ENCODE results near the gene B3GNT5. TPM values are rescaled to one million over a fixed set of nuclear protein-coding genes. Genes with fewer than 3 reads are reported as not detected.

Gene B3GNT5
- total and polyA plus RNA-seq, 12 donors = 0.18 to 3.6 (median 2.6) TPM

DNA sequence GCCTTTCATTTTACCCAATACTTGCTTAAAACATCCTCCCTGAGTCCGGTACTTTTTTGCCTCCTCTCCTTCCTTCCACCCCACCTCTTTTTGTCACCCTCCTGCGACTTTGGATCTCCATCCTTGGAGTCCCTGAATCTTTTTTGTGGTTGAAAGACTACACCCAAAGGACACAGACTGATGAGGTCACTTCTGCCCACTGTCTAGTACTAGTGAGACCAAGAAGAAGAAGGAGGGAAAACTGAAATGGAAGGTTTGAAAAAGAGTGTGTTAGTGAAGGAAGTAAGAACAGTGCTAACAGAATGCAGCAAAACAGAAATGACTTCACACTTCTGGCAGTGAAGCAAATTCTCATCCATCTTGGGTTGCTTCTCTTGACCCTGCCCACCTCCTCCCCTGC, 6.6 kb downstream of the B3GNT5 start:
- Histone ChIP-seq H3K4me1 (replicated peaks in 1 of 2) (peaks cover 0 to 2% of the 10 kb centered on the region in 2 donors), H3K4me3 (no peak overlapping the region), H3K27ac (peak overlapping the region in 2 of 5 donors; percentile 13 to 73), H3K9me3 (replicated peaks in 1 of 3) (no peaks in the 10 kb centered on the region), H3K27me3 (no peaks in the 10 kb centered on the region), H3K36me3 (replicated peaks in 1 of 2) (no peaks in the 10 kb centered on the region)
- DNase-seq = no peak
- intact Hi-C loops (cut with DNase I) = no loop called here
- no peak for TF ChIP-seq POLR2A (IDR thresholded peaks at IDR 0.05)
- TF ChIP-seq, protein P1, sequence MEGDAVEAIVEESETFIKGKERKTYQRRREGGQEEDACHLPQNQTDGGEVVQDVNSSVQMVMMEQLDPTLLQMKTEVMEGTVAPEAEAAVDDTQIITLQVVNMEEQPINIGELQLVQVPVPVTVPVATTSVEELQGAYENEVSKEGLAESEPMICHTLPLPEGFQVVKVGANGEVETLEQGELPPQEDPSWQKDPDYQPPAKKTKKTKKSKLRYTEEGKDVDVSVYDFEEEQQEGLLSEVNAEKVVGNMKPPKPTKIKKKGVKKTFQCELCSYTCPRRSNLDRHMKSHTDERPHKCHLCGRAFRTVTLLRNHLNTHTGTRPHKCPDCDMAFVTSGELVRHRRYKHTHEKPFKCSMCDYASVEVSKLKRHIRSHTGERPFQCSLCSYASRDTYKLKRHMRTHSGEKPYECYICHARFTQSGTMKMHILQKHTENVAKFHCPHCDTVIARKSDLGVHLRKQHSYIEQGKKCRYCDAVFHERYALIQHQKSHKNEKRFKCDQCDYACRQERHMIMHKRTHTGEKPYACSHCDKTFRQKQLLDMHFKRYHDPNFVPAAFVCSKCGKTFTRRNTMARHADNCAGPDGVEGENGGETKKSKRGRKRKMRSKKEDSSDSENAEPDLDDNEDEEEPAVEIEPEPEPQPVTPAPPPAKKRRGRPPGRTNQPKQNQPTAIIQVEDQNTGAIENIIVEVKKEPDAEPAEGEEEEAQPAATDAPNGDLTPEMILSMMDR (IDR thresholded peaks at IDR 0.05) = no peak
- WGBS, 4 donors = 72 to 86% (median 79%) methylated on average over 2 of the region's 2 CpGs

DNA sequence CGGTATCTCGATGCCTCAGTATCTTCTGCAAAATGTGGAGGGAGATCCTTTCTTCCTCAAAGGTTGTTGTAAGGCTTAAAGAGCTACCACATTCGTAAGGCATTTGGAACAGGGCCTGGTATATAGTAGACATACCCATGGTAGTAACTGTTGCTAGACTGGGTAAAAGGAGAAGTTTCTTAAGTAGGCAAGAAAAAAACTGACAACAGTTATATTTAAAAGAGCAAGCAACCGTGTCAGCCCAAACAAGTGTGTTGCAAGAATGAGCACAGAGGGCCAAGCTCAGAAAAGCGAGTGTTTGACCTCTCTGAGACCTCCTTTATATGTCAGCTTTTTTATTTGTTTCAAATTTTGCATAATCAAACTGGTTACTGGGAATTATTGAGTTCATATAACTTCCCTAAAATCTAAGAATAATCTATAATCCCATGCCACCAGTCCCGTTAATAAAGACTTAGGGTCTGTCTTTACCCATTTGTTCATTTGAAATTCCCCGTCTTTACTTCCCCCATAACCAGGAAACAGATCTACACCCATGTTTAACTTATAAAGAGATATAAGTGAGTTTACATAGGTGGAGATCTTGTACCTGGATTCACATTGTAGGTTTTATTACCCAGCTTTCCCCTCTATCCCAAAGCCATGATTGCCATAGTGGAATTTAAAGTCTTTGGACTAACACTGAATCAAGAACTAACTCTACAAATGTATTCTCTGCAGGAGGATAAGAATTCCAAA, 7.3 kb downstream of the B3GNT5 start:
- WGBS, 4 donors = 68 to 76% (median 72%) methylated on average over 7 of the region's 7 CpGs
- TF ChIP-seq POLR2A (IDR thresholded peaks at IDR 0.05) = no peak
- TF ChIP-seq, protein P1 (IDR thresholded peaks at IDR 0.05) = no peak
- peaks cover 0 to 6% of the 10 kb centered on the region in 2 donors for H3K4me1 ChIP-seq (replicated peaks in 1 of 2)

GRCh38 chr3:183261151-183261724, 8.2 kb downstream of the B3GNT5 start:
- Histone ChIP-seq H3K36me3 (replicated peaks in 1 of 2) (no peaks in the 10 kb centered on the region), H3K27ac (no peak overlapping the region), H3K27me3 (no peaks in the 10 kb centered on the region), H3K4me3 (no peak overlapping the region), H3K4me1 (replicated peaks in 1 of 2) (peaks cover 0 to 6% of the 10 kb centered on the region in 2 donors), H3K9me3 (replicated peaks in 1 of 3) (no peaks in the 10 kb centered on the region)
- WGBS, 4 donors = 88 to 90% (median 89%) methylated on average over 5 of the region's 5 CpGs
- TF ChIP-seq, protein P1 (IDR thresholded peaks at IDR 0.05) = no peak
- no peak for TF ChIP-seq POLR2A (IDR thresholded peaks at IDR 0.05)
- intact Hi-C loops (cut with DNase I) = no loop called here
- no peak for DNase-seq

More for the DNA sequence above, 7.3 kb downstream of the B3GNT5 start:
- Histone ChIP-seq H3K9me3 (replicated peaks in 1 of 3) (no peaks in the 10 kb centered on the region), H3K27ac (peak overlapping the region in 2 of 5 donors; percentile 13 to 73), H3K36me3 (replicated peaks in 1 of 2) (no peaks in the 10 kb centered on the region), H3K4me3 (no peak overlapping the region), H3K27me3 (no peaks in the 10 kb centered on the region)
- intact Hi-C loops (cut with DNase I) = no loop called here
- peak in 2 of 7 donors; percentile 18 to 31 for DNase-seq

DNA sequence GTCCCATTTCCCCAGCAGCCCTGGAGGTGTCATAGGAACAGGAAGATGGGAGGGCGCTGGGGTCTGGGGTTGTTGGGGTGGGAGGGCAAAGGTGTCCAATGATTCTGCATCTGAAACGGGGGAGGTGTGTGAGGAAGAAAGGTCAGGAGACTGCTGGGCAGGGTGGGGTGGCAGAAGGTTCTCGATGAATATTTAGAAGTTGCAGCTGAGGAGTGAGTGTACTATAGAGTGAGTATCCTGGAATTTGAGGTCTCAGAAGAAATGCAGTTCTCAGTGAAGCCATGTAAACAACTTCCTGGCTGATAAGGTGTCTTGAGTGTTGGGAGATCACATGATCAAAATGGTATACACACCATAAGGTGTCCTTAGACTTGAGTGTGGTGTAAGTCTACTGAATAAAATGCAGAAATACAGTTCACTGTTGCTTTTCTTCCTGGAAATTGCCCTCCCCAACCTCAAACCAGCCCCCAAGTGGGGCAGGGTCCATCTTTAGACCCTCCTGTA, 9.9 kb downstream of the B3GNT5 start:
- Histone ChIP-seq H3K36me3 (replicated peaks in 1 of 2) (no peaks in the 10 kb centered on the region), H3K27me3 (no peaks in the 10 kb centered on the region), H3K4me3 (no peak overlapping the region), H3K9me3 (replicated peaks in 1 of 3) (no peaks in the 10 kb centered on the region), H3K4me1 (replicated peaks in 1 of 2) (peaks cover 0 to 6% of the 10 kb centered on the region in 2 donors), H3K27ac (no peak overlapping the region)
- TF ChIP-seq POLR2A (IDR thresholded peaks at IDR 0.05) = no peak
- TF ChIP-seq, protein P1 (IDR thresholded peaks at IDR 0.05) = no peak
- intact Hi-C loops (cut with DNase I) = no loop called here
- DNase-seq = no peak
- WGBS, 4 donors = 83 to 94% (median 93%) methylated on average over 3 of the region's 3 CpGs

Data from adrenal gland (tissue), 12 donors.